Stimulated activated CD4-positive, alpha-beta T cell treated with anti-CD3 and anti-CD28 coated beads, Interleukin-4, amount 100 ng/mL, for 4 hours (primary cell): ENCODE data around the gene IFITM5.

Experiments
- DNase-seq, 2 experiments: peaks; one replicate each; pipeline ENCODE4 v3.0.0-alpha.2; 2020

IFITM5 gene

DNA sequence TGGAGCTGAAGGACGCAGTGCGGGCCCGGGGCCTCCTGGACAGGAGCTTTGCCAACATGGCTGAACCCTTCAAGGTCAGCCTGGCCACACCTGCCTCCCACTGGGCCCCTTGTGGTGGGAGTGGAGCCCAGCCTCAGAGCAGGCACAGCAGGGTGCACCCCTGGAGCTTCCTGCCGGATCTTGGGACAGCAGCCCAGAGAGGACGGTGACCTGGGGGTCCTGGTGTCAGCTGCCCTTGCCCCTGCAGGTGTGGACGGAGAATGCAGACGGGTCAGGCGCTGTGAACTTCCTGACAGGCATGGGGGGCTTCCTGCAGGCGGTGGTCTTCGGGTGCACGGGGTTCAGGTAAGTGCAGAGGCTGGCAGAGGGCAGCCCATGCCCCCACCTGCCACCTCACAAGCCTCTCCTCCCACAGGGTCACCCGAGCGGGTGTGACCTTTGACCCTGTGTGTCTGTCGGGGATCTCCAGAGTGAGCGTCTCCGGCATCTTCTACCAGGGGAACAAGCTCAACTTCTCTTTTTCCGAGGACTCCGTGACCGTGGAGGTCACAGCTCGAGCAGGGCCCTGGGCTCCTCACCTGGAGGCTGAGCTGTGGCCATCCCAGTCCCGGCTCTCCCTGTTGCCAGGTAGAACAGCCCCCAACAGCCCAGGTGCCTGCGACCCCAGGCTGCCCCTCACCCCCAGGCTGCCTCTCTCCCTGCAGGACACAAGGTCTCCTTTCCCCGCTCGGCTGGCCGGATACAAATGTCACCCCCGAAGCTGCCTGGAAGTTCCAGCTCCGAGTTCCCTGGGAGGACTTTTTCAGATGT is 5.3 kb downstream of the IFITM5 start:
- no peak for DNase-seq

DNA sequence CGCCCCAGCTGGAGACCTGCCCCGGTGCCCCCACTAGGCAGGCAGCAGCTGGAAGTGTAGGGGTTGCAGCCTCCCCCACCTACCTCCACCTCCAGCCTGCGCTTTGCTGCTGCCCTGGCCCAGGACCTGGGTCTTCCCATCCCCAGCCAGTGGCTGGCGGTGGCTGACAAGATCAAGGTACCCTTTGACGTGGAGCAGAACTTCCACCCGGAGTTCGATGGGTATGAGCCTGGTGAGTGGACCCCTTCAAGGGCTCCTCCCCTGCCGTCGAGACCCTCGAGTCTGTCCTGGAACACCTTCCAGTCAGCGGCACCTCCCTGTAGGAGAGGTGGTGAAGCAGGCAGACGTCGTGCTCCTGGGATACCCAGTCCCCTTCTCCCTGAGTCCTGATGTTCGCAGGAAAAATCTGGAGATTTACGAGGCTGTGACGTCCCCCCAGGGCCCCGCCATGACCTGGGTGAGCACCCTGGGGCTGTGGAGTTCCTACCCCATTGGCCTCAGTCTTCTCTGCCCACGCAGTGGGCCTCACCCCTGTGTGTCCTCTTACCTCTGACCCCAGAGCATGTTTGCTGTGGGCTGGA is 6.0 kb downstream of the IFITM5 start:
- no peak for DNase-seq

DNA sequence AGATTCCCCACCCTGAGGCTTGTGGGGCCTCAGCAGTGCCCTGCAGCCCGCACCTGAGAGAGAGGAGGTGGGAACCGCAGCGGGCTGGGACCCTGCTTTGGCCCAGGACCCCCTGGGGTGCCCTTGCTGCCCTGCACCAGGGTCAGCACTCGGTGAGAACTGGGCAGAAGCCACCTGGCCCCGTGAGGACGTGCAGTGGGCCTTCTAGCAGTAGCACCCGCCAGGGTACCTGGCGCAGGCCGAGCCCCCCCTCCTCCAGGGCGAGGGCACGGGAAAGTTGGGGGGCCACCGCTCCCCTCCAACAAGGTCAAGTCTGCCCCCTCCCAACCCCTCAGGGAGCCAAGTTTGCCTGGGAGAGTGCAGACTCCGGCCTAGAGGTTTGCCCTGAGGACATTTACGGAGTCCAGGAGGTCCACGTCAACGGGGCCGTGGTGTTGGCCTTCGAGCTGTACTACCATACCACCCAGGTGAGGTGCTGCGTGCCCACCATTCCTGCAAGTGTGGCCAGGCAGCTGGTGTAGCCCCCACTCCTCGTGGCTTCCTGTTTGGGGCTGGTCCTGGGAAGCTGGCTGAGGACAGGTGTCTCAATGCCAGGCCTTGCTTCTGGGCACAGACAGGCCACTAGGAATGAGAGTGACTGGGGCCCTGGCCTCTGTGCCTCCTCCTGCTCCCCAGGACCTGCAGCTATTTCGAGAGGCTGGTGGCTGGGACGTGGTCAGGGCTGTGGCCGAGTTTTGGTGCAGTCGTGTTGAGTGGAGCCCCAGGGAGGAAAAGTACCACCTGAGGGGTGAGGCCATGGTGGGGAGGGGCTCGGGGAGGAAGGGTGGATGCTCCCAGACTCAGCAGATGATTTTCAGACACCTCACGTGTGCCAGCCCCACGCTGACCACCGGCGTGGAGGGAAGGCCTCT is 6.9 kb downstream of the IFITM5 start:
- no peak for DNase-seq

DNA sequence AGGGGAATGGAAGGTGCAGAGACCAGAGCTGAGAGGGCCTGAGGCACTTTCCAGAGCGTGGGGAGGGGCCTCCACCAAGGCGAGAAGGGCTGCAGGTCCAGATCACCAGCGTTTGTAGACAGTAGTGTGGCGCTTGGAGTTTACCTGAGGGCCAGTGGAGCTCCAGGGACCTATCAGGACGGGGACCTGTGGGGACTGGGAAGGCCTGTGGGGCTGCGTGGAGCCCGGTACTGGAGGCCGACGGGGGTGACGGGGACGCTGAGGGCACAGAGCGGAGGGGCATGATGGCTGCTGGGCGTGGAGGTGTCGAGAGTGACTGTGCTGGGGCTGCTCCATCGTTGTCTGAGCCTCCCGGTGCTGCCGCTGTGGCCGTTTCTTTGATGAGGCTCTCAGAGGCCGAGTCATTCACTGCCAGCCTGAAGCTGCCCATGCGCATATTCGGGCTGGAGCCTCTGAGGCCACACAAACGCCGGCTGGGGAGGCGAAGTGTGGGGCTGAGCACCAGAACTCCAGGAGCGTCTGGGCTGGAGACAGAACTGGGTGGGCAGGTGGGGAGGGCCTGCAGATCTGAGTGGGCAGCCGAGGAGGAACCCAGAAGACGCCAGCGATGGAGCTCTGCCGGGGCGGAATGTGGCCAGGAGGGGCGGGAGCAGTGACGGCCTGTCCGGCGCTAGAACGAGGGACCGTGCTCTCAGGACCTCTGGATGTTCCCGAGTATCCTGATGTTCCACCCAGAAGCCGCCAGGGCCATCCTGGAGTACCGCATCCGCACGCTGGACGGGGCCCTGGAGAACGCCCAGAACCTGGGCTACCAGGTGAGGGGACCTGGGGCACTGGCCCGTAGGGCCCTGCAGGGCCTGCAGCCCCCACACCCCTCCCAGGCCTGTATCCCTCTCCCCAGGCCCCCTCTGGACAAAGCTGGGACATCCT is 7.8 kb downstream of the IFITM5 start:
- DNase-seq, result no peak

DNA sequence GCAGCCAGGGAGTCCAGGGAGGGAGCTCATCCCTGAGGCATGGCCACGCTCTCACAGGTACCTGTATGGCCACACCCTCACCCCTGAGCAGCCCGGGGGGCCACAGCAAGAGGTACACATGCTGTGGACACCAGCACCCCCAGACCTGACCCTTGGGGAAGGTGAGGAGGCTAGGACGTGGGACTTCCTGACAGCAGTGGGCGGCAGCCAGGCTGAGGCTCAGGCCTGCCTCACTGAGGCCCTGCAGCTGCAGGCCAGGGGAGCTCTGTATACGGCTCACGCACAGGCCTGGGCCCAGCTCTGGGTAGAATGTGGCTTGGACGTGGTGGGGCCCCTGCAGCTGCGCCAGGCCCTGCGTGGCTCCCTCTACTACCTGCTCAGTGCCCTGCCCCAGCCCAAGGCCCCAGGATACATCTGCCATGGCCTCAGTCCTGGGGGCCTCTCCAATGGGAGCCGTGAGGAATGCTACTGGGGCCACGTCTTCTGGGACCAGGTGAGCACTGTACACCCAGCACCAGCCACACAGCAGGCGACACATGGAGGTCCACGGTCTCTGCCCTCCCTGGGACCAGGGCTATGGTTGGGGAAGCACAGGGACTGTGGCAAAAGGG is 8.6 kb downstream of the IFITM5 start:
- DNase-seq, result no peak

DNA sequence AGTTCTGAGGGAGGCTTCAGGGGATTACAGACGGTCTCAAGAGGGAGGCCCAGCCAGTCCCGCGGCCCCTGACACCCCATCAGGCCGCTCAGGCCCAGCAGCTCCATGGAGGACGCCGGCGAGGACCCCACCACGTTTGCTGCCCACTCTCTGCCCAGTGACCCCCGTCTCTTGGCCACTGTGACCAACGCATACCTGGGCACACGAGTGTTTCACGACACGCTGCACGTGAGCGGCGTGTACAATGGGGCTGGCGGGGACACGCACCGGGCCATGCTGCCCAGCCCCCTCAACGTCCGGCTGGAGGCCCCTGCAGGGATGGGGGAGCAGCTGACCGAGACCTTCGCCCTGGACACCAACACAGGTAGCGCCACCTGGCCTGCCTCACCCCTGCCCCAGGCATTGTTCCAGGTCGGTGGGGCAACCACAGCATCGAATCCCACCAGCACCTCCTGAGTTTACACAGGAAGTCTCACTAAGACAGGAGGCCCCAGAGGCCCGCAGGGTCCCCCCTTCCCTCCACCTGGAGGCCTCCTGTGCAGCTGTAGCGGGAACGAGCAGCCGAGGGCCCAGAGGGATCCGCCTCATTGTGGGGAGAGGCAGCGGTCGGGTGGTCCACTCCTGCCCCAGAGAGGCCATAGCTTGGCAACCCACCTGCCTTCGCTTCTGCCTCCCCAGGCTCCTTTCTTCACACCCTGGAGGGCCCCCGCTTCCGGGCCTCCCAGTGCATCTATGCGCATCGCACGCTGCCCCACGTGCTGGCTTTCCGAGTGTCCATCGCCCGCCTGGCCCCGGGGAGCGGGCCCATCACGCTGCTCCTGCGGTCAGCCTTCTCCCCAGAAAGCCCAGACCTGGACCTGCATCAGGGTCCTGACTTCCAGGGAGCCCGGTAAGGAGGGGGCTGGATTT is 9.4 kb downstream of the IFITM5 start:
- peak in 1 of 2 experiments; percentile 19 for DNase-seq

DNA sequence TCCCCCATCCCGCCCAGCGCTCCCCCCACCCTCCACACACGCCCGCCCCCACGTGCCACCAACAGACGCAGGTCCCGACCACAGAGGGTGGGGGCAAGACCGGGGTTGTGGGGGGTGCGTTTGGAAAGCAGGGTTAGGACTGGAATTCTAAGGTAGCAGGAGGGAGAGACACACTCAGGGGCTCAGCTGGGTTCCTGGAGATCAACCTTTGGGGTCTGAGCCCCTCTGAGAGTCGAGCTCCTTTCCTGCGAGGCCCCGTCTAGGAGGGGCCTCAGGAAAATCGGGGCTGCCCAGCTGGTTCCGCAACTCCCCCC is 10.0 kb downstream of the IFITM5 start:
- peak in 1 of 2 experiments; percentile 59 for DNase-seq

DNA sequence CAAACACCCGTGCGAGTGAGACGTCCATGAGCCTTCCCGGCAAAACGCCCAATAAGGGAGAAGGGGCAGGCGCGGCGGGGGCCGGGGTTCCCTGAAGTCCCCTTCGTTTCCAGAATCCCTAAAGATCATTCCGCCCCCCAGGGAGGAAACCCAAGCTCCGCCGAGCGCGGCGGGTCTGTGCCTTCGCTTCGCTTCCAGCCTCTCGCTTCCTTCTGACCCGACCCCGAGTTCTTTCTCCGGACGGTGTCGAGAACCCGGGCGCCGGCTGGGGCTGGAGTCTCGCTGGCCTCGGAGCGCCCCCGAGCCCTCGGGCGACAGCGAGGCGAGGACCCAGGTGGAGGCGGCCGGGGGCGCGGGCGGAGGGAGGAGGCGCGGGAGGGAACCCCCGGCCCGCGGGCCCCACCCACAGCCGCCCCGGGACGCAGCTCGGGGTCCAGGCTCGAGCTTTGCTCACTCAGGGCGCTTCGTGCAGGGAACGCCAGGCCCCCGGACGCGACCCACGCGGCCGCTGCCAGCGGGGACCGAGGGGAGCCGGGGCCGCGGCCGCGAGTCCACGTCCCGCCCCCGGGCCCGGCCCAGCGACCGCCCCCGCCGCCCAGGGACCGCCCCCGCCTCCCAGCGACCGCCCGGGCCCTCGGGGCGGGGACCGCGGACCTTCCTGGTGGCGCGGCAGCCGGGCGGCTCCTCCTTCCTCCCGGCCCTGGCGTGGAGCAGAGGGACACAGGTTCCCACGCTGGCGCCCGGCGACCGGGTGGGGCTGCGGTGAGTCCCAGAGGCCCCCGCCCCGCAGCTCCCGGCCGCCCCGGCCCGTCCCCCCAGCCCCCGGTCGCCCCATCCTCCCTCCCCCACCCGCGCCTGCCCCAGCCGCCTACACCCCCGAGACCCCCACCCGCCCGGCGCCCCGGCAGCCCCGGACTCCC is 10.6 kb downstream of the IFITM5 start, which contains the start of gene PGGHG:
PGGHG (plus strand) TSS at position 649 of the 920 bp plus-strand sequence. CDS start 691 bp downstream, outside the sequence.
- peak; percentile 45 to 57 for DNase-seq

DNA sequence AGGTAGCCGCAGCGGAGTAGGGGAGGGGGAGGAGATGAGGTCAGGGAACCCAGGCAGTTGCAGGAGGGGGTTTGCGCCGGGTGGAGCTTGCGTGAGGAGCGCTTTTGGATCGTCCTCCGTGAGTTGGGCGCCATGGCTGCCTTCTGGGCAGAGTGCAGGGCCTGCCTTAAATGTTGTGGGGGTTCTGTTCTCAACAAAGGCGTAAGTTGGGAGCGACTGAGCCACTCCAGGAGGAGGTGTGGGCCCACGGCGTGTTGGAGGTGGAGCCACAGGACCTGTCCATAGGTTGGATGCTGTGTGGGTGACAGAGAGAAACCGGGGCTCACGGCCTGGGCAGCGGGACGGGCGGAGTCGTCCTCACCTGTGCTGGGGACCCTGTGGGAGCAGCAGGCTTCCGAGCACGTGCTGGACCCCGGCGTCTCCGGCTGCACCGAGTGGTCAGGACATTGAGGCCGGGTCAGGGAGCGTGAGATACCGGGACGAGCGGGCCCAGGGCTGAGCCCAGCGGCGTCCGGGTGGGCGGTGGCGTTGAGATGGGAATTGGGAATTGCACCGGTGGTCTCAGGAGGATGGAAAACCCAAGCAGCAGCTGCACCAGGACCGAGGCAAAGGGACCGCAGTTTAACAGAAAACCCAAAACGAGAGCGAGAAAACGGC is 11.4 kb downstream of the IFITM5 start:
- no peak for DNase-seq

DNA sequence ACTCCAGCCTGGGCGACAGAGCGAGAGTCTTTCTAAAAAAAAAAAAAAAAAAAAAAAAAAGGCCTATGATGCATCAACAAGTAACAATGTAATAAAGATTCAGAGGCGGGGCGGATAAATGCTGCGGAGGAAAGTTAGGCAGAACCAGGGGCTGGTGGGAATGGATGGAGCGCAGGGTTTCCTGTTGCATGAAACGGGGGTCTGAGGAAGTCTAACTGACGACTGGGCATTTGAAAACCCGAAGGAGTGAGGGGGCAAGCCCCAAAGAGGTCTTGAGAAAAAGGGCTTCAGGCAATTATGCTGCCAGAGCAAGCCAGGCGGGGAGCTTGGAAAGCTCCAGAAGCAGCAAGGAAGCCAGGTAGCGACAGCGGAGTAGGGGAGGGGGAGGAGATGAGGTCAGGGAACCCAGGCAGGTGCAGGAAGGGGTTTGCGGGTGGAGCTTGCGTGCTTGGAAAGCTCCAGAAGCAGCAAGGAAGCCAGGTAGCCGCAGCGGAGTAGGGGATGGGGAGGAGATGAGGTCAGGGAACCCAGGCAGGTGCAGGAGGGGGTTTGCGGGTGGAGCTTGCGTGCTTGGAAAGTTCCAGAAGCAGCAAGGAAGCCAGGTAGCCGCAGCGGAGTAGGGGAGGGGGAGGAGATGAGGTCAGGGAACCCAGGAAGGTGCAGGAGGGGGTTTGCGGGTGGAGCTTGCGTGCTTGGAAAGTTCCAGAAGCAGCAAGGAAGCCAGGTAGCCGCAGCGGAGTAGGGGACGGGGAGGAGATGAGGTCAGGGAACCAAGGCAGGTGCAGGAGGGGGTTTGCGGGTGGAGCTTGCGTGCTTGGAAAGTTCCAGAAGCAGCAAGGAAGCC is 12.1 kb downstream of the IFITM5 start:
- peak in 1 of 2 experiments; percentile 73 for DNase-seq

DNA sequence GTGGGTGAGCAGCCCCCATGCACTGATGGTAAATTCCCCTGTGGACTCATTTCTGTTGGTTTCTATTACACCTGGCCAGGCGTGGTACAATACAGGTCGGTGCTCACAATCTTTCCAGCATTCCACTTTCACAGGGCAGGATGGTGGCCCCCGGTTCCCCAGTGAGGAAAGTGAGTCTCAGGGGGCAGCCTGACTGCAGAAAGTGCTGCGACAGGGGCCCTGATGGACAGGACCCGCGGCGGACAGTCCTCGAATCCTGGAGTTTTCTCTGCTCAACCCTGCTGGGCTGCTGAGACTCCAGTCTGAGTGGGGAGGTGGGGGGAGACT is 13.5 kb downstream of the IFITM5 start:
- DNase-seq, result no peak

DNA sequence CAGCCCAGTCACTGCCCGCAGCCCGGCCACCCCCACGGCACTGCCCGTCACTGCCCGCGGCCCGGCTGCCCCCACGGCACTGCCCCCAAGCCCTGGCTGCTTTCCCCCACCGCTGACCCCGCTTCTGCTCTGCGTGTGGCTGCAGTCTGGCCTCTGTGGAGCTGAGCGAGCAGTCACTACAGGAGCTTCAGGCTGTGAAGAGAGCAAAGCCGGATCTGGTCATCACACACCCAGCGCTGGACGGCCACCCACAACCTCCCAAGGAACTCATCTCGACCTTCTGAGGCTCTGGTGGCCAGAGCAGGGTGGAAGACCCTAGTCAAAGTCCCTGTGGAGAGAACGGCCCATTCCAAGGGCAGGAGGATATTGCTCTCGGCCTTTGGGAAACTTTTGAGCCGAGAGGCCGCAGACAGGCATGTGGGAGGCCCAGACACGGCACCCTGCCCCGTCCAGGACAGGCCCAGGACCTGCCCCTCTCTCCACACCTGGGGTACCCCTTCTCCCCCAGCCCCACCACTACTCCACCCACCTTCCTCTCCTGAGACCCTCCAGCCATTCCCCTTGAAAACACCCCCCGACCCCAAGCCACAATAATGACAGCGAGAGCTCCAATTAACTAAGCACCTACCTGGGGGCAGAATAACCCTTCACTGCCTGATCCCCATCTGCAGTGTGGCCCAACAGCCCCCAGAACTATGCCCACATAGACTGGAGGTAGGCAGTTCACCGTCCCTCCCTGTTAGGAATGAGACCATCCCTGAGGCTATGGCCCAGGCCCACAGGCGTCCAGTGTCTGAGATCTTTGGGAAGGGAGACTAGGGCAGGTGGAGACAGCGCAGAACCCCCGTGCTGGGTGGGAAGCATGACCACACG is 14.1 kb downstream of the IFITM5 start:
- no peak for DNase-seq

DNA sequence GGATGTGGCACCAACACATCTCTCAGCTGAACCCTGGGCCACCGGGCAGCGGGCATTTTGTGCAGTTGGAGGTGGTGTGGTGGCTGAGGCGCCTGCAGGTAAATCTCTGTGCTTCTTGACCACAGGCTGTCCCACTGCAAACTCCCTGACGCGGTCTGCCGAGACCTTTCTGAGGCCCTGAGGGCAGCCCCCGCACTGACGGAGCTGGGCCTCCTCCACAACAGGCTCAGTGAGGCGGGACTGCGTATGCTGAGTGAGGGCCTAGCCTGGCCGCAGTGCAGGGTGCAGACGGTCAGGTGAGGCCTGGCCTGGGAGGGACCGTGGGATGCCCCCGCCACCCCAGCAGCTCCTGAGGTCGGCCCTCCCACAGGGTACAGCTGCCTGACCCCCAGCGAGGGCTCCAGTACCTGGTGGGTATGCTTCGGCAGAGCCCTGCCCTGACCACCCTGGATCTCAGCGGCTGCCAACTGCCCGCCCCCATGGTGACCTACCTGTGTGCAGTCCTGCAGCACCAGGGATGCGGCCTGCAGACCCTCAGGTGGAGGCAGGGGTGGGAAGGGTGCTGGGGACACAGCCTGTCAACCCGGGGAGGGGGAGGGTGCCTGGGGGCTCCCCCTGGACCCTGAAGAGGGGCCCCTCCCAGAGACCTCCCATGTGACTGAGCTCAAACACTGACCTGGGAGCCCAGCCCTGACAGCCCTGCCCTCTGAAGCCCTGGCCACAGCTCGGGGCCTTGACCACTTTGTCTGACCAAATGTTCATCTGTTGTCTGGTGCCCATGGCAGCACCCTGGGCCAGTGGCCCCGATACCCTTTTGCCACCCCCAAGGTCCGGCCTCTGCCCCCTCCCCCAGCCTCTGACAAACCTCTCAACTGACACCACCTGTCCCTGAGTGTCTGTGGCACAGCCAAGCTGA is 15.0 kb downstream of the IFITM5 start:
- peak in 1 of 2 experiments; percentile 0 for DNase-seq

DNA sequence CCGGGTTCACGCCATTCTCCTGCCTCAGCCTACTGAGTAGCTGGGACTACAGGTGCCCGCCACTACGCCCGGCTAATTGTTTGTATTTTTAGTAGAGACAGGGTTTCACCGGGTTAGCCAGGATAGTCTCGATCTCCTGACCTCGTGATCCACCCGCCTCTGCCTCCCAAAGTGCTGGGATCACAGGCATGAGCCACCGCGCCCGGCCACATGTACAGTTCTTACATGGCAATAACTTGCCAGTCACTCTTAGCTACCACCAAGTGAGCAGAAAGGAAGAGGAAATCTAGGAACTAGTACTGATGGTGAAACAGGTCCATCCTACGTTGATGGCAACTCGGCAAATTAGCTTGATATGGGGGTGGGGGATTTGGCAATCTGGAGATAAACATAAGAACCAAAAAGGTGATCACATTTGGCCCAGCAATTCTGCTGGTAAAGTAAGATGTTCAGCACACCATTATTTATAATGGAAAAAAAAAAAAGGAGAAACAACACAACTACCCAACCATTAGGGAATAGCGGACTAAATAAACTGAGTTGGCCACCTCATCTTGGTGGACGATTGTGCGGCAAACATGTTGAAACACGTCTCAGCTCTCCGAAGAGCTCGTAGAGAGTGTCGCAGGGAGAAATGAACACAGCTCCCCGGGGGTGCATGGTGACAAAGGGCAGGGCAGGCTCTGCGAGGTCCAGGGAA is 15.8 kb downstream of the IFITM5 start:
- DNase-seq, result no peak

DNA sequence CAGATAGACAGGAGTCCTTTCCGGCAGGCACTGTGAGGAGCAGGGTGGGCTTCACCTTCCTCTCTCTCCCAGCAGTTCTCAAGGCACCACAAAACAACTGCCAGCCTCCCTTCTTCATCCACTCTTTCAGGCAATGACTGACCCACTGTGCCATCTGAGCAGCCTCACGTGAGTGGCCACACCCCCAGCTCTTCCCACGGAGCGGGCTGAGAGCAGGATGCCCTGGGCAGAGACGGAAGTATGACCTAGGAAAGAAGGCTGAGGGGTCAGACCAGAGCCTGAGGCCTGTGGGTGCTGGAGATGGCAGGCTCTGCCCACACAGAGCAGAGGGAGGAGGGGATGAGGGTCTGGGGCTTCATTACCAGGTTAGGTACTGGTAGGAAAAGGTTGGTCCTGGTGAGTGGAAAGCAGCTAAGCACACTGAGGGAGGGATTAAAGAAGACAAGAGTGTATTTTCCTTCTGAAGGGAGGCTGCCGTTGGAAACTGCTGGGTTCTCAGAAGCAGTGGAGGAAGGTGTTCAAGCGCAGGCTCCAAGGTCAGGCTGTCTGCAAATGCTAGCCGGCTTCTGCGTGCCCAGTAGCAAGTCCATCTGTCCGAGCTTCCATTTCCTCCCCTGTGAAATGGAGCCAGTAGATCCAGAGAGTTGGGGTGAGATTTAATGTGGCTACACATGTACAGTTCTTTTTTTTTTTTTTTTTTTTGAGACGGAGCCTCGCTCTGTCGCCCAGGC is 16.5 kb downstream of the IFITM5 start:
- no peak for DNase-seq
